Immature natural killer cell (primary cell): ENCODE measurements around the gene ARHGEF19. TPM values are rescaled to one million over a fixed set of nuclear protein-coding genes. Genes with fewer than 3 reads are reported as not detected.

Experiments
- DNase-seq, 3 donors: peaks; one replicate each; pipeline ENCODE4 v3.0.0; 2022; ENCODE audit warnings: mixed read lengths in 1 of 3
- H3K27ac Mint-ChIP-seq, 6 donors: one replicate each; pipeline ENCODE4 v1.8.0; 2020; ENCODE audit warnings: mixed read lengths in 6 of 6, mild to moderate bottlenecking in 5 of 6, inconsistent platforms in 4 of 6, moderate library complexity in 3 of 6
- H3K27me3 Mint-ChIP-seq, 3 donors: one replicate each; pipeline ENCODE4 v1.8.0; 2020 to 2021; ENCODE audit warnings: low read depth in 3 of 3, mild to moderate bottlenecking in 3 of 3, mixed read lengths in 3 of 3, moderate library complexity in 3 of 3, inconsistent platforms in 1 of 3
- H3K36me3 Mint-ChIP-seq, 3 donors: one replicate each; pipeline ENCODE4 v1.8.0; 2020; ENCODE audit warnings: mixed read lengths in 3 of 3, inconsistent platforms in 2 of 3, mild to moderate bottlenecking in 2 of 3
- H3K4me1 Mint-ChIP-seq, 2 donors: one replicate each; pipeline ENCODE4 v1.8.0; 2020; ENCODE audit warnings: inconsistent platforms in 2 of 2, mild to moderate bottlenecking in 2 of 2, mixed read lengths in 2 of 2, moderate library complexity in 1 of 2
- H3K4me3 Mint-ChIP-seq, 5 donors: one replicate each; pipeline ENCODE4 v1.8.0; 2020; ENCODE audit warnings: mild to moderate bottlenecking in 5 of 5, mixed read lengths in 5 of 5, inconsistent platforms in 3 of 5, moderate library complexity in 3 of 5
- H3K9me3 Mint-ChIP-seq, 6 donors: one replicate each; pipeline ENCODE4 v1.8.0; 2020; ENCODE audit warnings: mild to moderate bottlenecking in 6 of 6, mixed read lengths in 6 of 6, inconsistent platforms in 4 of 6, moderate library complexity in 3 of 6
- polyA plus RNA-seq, 3 donors: library from polyadenylated mRNA; unstranded; fragments of 300-500 nt; fragmentation: Illumina TruSeq; gene quantifications; one replicate each; pipeline ENCODE4 v1.2.3, GENCODE V29; 2021

ARHGEF19 gene
- polyA plus RNA-seq, 3 donors from 2014 or later = 6.1 to 14.3 (median 14.0) TPM

- DNase-seq = no peak
- Mint-ChIP-seq H3K27me3 (peaks cover 0 to 6% (median 2%) of the 10 kb centered on the region in 3 donors), H3K36me3 (no peaks in the 10 kb centered on the region), H3K4me1 (peaks cover 7 to 9% of the 10 kb centered on the region in 2 donors), H3K9me3 (no peaks in the 10 kb centered on the region), H3K27ac (peak overlapping the region in 4 of 6 donors; percentile 2 to 28 (median 20)), H3K4me3 (peak overlapping the region in 2 of 5 donors; percentile 36 to 41)
These were observed 3.2 kb downstream of the ARHGEF19 start for GRCh38 chr1:16209132-16209846.

- Mint-ChIP-seq H3K9me3 (no peaks in the 10 kb centered on the region), H3K27ac (no peak overlapping the region), H3K36me3 (peaks cover 0 to 6% (median 3%) of the 10 kb centered on the region in 3 donors), H3K4me1 (peaks cover 7 to 9% of the 10 kb centered on the region in 2 donors), H3K27me3 (peaks cover 0 to 6% (median 2%) of the 10 kb centered on the region in 3 donors), H3K4me3 (peak overlapping the region in 3 of 5 donors; percentile 18 to 41 (median 36))
- no peak for DNase-seq
These were observed 4.0 kb downstream of the ARHGEF19 start for GRCh38 chr1:16208270-16208987.

GRCh38 chr1:16207318-16208269, 4.9 kb downstream of the ARHGEF19 start:
- H3K4me3 Mint-ChIP-seq = peak overlapping the region; percentile 88 to 93 (median 91)
- H3K9me3 Mint-ChIP-seq = no peaks in the 10 kb centered on the region
- peaks cover 3 to 14% (median 11%) of the 10 kb centered on the region in 3 donors for H3K36me3 Mint-ChIP-seq
- H3K27me3 Mint-ChIP-seq = peaks cover 0 to 6% (median 2%) of the 10 kb centered on the region in 3 donors
- peak overlapping the region; percentile 76 to 97 (median 95) for H3K27ac Mint-ChIP-seq
- no peak for DNase-seq
- H3K4me1 Mint-ChIP-seq = peaks cover 7 to 9% of the 10 kb centered on the region in 2 donors

DNA sequence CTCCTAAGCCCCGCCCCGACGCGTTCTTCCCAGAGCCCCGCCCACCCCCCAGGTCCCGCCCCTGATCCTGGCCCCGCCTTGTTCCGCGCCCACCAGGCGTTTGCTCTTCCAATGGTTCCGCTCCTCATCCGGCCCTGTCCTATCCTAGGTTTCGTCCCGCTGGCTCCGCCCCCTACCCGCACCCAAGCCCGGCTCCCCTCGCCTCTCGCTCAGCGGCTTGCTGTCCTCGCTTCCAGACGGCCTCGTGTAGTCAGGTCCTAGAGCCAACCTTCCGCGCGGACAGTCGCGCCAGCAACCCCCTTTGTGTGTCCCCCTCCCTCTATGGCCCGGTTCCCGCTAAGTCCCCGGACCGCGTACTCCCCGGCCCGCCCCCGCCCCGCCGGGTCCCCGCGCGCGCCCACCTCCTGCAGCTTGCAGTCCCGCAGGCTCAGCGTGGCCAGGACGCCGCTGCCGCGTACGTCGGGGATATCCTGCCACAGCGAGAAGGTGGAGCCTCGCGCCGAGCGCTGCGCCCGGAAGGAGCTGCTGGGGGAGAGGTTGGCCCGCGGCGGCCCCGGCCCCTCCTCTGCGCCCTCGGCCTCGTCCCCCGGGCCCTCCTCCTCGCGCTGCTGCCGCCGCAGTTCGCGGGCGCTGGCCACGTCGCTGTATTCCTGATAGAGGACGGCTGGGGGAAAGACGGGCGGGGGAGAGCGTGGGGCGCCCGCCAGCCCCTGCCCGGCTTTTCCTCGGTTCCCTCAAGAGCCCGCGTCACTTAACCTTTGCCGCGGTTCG, 5.7 kb downstream of the ARHGEF19 start:
- Mint-ChIP-seq H3K36me3 (peaks cover 3 to 14% (median 11%) of the 10 kb centered on the region in 3 donors), H3K4me1 (peaks cover 7 to 9% of the 10 kb centered on the region in 2 donors), H3K27ac (peak overlapping the region; percentile 86 to 97 (median 95)), H3K27me3 (peaks cover 0 to 6% (median 2%) of the 10 kb centered on the region in 3 donors), H3K4me3 (peak overlapping the region; percentile 88 to 93 (median 91)), H3K9me3 (no peaks in the 10 kb centered on the region)
- DNase-seq = peak; percentile 92 to 95 (median 94)

GRCh38 chr1:16205891-16206546, 6.4 kb downstream of the ARHGEF19 start:
- DNase-seq = no peak
- H3K4me1 Mint-ChIP-seq = peaks cover 7 to 9% of the 10 kb centered on the region in 2 donors
- H3K27me3 Mint-ChIP-seq = peaks cover 0 to 6% (median 2%) of the 10 kb centered on the region in 3 donors
- H3K27ac Mint-ChIP-seq = peak overlapping the region; percentile 86 to 97 (median 95)
- H3K36me3 Mint-ChIP-seq = peaks cover 3 to 14% (median 11%) of the 10 kb centered on the region in 3 donors
- peak overlapping the region; percentile 88 to 93 (median 91) for H3K4me3 Mint-ChIP-seq
- H3K9me3 Mint-ChIP-seq = no peaks in the 10 kb centered on the region

GRCh38 chr1:16205334-16205671, 7.1 kb downstream of the ARHGEF19 start:
- Mint-ChIP-seq H3K9me3 (no peaks in the 10 kb centered on the region), H3K27ac (peak overlapping the region in 2 of 6 donors; percentile 22 to 24), H3K4me3 (peak overlapping the region in 3 of 5 donors; percentile 2 to 30 (median 9)), H3K36me3 (peaks cover 3 to 14% (median 11%) of the 10 kb centered on the region in 3 donors), H3K4me1 (peaks cover 7 to 9% of the 10 kb centered on the region in 2 donors), H3K27me3 (peaks cover 0 to 6% (median under 1%) of the 10 kb centered on the region in 3 donors)
- no peak for DNase-seq

- Mint-ChIP-seq H3K36me3 (peaks cover 3 to 14% (median 11%) of the 10 kb centered on the region in 3 donors), H3K27me3 (peaks cover 0 to 6% (median 0%) of the 10 kb centered on the region in 3 donors), H3K9me3 (no peaks in the 10 kb centered on the region), H3K4me3 (peak overlapping the region in 3 of 5 donors; percentile 30 to 64 (median 64)), H3K27ac (peak overlapping the region in 4 of 6 donors; percentile 36 to 76 (median 53)), H3K4me1 (peaks cover 7 to 9% of the 10 kb centered on the region in 2 donors)
- no peak for DNase-seq
These were observed 7.7 kb downstream of the ARHGEF19 start for GRCh38 chr1:16204634-16205333.

GRCh38 chr1:16204216-16204615, 8.2 kb downstream of the ARHGEF19 start:
- Mint-ChIP-seq H3K27ac (peak overlapping the region in 4 of 6 donors; percentile 23 to 81 (median 64)), H3K4me3 (no peak overlapping the region), H3K9me3 (no peaks in the 10 kb centered on the region)

GRCh38 chr1:16203550-16203949, 8.9 kb downstream of the ARHGEF19 start:
- no peak for DNase-seq
- Mint-ChIP-seq H3K27ac (no peak overlapping the region), H3K36me3 (peaks cover 3 to 14% (median 11%) of the 10 kb centered on the region in 3 donors), H3K4me3 (no peak overlapping the region), H3K27me3 (peaks cover 0 to 7% (median 0%) of the 10 kb centered on the region in 3 donors), H3K4me1 (peaks cover 7 to 9% of the 10 kb centered on the region in 2 donors), H3K9me3 (no peaks in the 10 kb centered on the region)

More at GRCh38 chr1:16204216-16204615, 8.2 kb downstream of the ARHGEF19 start:
- peaks cover 3 to 14% (median 11%) of the 10 kb centered on the region in 3 donors for H3K36me3 Mint-ChIP-seq
- DNase-seq = no peak
- peaks cover 0 to 7% (median 0%) of the 10 kb centered on the region in 3 donors for H3K27me3 Mint-ChIP-seq
- peaks cover 7 to 9% of the 10 kb centered on the region in 2 donors for H3K4me1 Mint-ChIP-seq

DNA sequence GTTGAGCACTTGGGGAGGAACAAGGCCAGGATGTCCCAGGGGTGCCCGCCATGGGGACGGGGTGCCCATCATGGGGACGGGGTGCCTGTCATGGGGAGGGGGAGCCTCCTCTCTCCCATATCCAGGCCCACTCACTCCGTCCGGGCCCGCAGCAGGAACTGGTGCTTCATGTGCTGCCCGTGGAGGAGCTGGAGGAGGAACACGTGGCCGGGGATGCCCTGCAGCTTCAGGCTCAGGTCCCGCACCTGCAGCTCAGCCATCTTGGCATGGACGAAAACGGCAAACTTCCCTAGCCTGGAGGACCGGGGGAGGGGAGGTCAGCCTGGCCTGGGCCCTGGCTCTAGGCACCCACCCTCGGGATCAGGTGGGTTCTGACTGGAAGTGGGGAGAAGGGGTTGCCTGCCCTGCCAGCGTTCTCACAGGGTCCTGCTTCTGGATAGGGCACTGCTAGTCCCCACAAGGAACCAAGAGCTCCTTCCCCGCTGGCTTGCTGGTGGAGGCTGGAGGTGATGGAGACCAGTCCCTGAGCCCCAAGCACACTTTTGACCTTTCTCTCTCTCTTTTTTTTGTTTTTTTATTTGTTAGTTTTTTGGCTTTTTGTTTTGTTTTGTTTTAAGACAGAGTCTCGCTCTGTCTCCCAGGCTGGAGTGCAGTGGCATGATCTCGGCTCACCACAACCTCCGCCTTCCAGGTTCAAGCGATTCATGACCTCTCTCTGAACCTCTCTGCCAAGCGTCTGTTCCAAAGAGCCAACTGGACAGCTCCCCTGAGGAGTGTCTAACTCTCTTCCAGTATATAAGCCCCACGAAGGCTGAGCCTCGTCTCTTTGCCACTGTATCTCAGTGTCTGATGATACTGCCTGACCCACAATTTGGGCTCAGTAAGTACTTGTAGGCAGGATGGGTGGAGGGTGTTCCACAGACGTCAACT, 9.9 kb downstream of the ARHGEF19 start:
- no peak overlapping the region for H3K4me3 Mint-ChIP-seq
- DNase-seq = no peak
- peak overlapping the region in 1 of 6 donors; percentile 62 for H3K27ac Mint-ChIP-seq
- H3K27me3 Mint-ChIP-seq = peaks cover 0 to 7% (median 0%) of the 10 kb centered on the region in 3 donors
- H3K36me3 Mint-ChIP-seq = peaks cover 3 to 14% (median 11%) of the 10 kb centered on the region in 3 donors
- peaks cover 7 to 9% of the 10 kb centered on the region in 2 donors for H3K4me1 Mint-ChIP-seq
- H3K9me3 Mint-ChIP-seq = no peaks in the 10 kb centered on the region

GRCh38 chr1:16199700-16200099, 12.8 kb downstream of the ARHGEF19 start:
- H3K4me3 Mint-ChIP-seq = no peak overlapping the region
- no peaks in the 10 kb centered on the region for H3K9me3 Mint-ChIP-seq
- DNase-seq = no peak
- no peaks in the 10 kb centered on the region for H3K4me1 Mint-ChIP-seq
- H3K27me3 Mint-ChIP-seq = peaks cover 0 to 3% (median 0%) of the 10 kb centered on the region in 3 donors
- H3K27ac Mint-ChIP-seq = no peak overlapping the region
- peaks cover 3 to 18% (median 11%) of the 10 kb centered on the region in 3 donors for H3K36me3 Mint-ChIP-seq
